Heart right ventricle (tissue), 16 donors: ENCODE measurements around the gene THAP12. TPM values are rescaled to one million over a fixed set of nuclear protein-coding genes. Genes with fewer than 3 reads are reported as not detected.

Experiments used
- ATAC-seq, 8 donors: fragments of 200-7000 bp; cut with Tn5 transposase; one replicate each; pipeline ENCODE4 v1.9.1; 2020; ENCODE audit warnings: mild to moderate bottlenecking in 8 of 8, moderate library complexity in 8 of 8, moderate number of reproducible peaks in 1 of 8
- DNase-seq, 2 donors: peaks; one replicate each; pipeline ENCODE4 v3.0.0-alpha.2; 2020
- H3K27ac ChIP-seq, 10 donors: fragments of 200-600 bp; sonication (generic) in 2 of 10; one replicate each; pipeline versions ENCODE4 v1.5.0 to v1.8.0; 2020 to 2022; ENCODE audit warnings: mild to moderate bottlenecking in 3 of 10
- H3K27me3 ChIP-seq, 7 donors: fragments of 200-600 bp; one replicate each; pipeline ENCODE4 v1.8.0; 2021 to 2022; ENCODE audit warnings: mild to moderate bottlenecking in 2 of 7
- H3K36me3 ChIP-seq, 9 donors: fragments of 200-600 bp; sonication (generic) in 1 of 9; one replicate each; pipeline versions ENCODE4 v1.5.0 to v1.8.0; 2020 to 2022; ENCODE audit warnings: mild to moderate bottlenecking in 2 of 9
- H3K4me1 ChIP-seq, 9 donors: fragments of 200-600 bp; sonication (generic) in 1 of 9; one replicate each; pipeline versions ENCODE4 v1.5.0 to v1.8.0; 2020 to 2022; ENCODE audit warnings: mild to moderate bottlenecking in 4 of 9
- H3K4me3 ChIP-seq, 10 donors: fragments of 200-600 bp; sonication (generic) in 2 of 10; one replicate each; pipeline versions ENCODE4 v1.5.0 to v1.8.0; 2020 to 2022; ENCODE audit warnings: mild to moderate bottlenecking in 7 of 10, moderate library complexity in 2 of 10
- H3K9me3 ChIP-seq, 11 donors: fragments of 200-600 bp in 10 of 11; sonication (generic) in 2 of 11; one replicate each; pipeline versions ENCODE4 v1.5.0 to v1.8.0; 2013 to 2022; ENCODE audit warnings: mild to moderate bottlenecking in 2 of 11, control low read depth in 1 of 11, moderate library complexity in 1 of 11
- WGBS, 2 donors: extraction: QIAGEN DNeasy Blood & Tissue Kit; methylation state at CpG; one replicate each; pipeline ENCODE4 v1.1.7; 2013; ENCODE audit warnings: inconsistent platforms in 1 of 2; 5-methylcytosine and 5-hydroxymethylcytosine counted together
- intact Hi-C, 10 donors: fragments of 100-400 bp; cut with DNase I; formaldehyde crosslinking; loops; one replicate each; pipeline versions ENCODE4 v1.11.1 to v1.14.2; 2022
- polyA plus RNA-seq, 2 donors: library from polyadenylated mRNA; stranded (reverse); fragments of 200-250 nt; gene quantifications; one replicate each; pipeline ENCODE4 v1.2.3, GENCODE V29; 2013
- total RNA-seq, 10 donors: library from RNA; stranded (reverse); fragmentation: NEBNext Ultra II Directional in 3 of 10; extraction: Animal tissue kit (Norgen Biotek cat#: 25700) in 3 of 10; gene quantifications; one replicate each; pipeline versions ENCODE4 v1.2.1 to v1.2.4, GENCODE V29; 2021 to 2023
- TF ChIP-seq, protein P1 (sequence below), 9 donors: fragments of 200-600 bp; sonication (generic) in 2 of 9; IDR thresholded peaks; one replicate each; pipeline versions ENCODE4 v1.5.0 to v1.8.0; 2021 to 2022; ENCODE audit warnings: antibody characterized with exemption in 9 of 9, mild to moderate bottlenecking in 5 of 9, moderate library complexity in 1 of 9
- donor health status: Arrhythmogenic right ventricular cardiomyopathy.
- donor health status: ischemic (EF 13 %, LVEDD 7.1; RV severe dilation, severe dysfunction).
- donor health status: healthy with polysubstance abuse.
- donor health status: DM: no; HTN: yes; CAD: no.
- donor health status: DM: no; HTN: no; CAD: no.
- donor health status: ischemic (EF 25% LVEDD 6.9; RV normal size, moderate dysfunction).
- donor health status: ischemic (EF 25% LVEDD 5.7; RV mildly dilated, moderate dysfunction).
- donor health status: healthy.
- donor health status: DM: yes; HTN: yes; CAD: no.
- donor health status: Ischemic cardiomyopathy.
- donor health status: ischemic (EF 35%, LVEDD 5.7; RV mildly dilated, moderate dysfunction).
- donor health status: nonischemic (EF 11% LVEDD 7.7; RV severe dilation, severe dysfunction).
- donor health status: DM: yes; HTN: yes; CAD: no.
- donor health status: PGD.
- donor health status: ischemic (EF 29% LVEDD 5.4; RV normal size, mild dysfunction).
- donor health status: nonischemic (EF 23%, LVEDD 6.1; RV moderate dilation, normal function).

The THAP12 gene
- total and polyA plus RNA-seq, 12 donors = 11.2 to 25.8 (median 22.1) TPM

DNA sequence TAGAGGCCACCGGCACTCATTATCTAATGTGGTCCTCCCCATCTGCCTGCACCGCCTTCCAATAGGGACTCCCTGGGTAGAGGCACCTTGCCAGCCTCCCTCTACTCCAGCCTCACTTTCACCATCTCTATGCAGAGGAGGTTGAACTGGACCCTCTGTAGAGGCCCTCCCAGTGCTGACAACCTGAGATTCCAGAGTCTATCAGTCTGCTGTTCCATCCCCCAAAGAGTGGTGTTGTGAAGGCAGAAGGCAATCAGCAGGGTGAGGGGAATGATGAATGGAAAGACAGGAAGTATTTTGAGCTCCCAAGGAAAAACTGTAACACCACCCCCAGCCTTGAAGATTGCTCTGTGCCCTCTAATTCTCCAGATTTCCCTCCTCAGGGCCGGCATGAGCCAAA lies 77.9 kb downstream of the THAP12 start:
- H3K27me3 ChIP-seq = peaks cover 0 to 8% (median 0%) of the 10 kb centered on the region in 7 donors
- H3K27ac ChIP-seq = no peak overlapping the region
- H3K4me3 ChIP-seq = no peak overlapping the region
- ATAC-seq (no peak), DNase-seq (no peak)
- TF ChIP-seq, protein P1, sequence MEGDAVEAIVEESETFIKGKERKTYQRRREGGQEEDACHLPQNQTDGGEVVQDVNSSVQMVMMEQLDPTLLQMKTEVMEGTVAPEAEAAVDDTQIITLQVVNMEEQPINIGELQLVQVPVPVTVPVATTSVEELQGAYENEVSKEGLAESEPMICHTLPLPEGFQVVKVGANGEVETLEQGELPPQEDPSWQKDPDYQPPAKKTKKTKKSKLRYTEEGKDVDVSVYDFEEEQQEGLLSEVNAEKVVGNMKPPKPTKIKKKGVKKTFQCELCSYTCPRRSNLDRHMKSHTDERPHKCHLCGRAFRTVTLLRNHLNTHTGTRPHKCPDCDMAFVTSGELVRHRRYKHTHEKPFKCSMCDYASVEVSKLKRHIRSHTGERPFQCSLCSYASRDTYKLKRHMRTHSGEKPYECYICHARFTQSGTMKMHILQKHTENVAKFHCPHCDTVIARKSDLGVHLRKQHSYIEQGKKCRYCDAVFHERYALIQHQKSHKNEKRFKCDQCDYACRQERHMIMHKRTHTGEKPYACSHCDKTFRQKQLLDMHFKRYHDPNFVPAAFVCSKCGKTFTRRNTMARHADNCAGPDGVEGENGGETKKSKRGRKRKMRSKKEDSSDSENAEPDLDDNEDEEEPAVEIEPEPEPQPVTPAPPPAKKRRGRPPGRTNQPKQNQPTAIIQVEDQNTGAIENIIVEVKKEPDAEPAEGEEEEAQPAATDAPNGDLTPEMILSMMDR (IDR thresholded peaks at IDR 0.05) = no peak
- no peaks in the 10 kb centered on the region for H3K9me3 ChIP-seq
- no peaks in the 10 kb centered on the region for H3K36me3 ChIP-seq
- 69 to 77% methylated on average over 3 of the region's 3 CpGs for WGBS, 2 donors
- peaks cover 0 to 15% (median 10%) of the 10 kb centered on the region in 9 donors for H3K4me1 ChIP-seq
- intact Hi-C loops = no loop called here

Other genes starting within 250 kb of the THAP12 start
- gene WNT11, start 174.6 kb downstream of the THAP12 start, total RNA-seq = 10 to 100 TPM in 1 of 10 donors, 1 to 10 TPM in 9; 5.1 to 12.0 (median 8.1) TPM
- 1 to 10 TPM; 5.3 to 6.7 TPM for gene WNT11, start 174.6 kb downstream of the THAP12 start, polyA plus RNA-seq
- gene GVQW3, start 191 bp upstream of the THAP12 start, total RNA-seq = 1 to 10 TPM in 9 of 10 donors, under 1 TPM in 1; 0.93 to 2.7 (median 1.8) TPM
- gene GVQW3, start 191 bp upstream of the THAP12 start, polyA plus RNA-seq = under 1 TPM; 0.37 to 0.41 TPM
- gene EMSY, start 63.9 kb upstream of the THAP12 start, total RNA-seq = 10 to 100 TPM; 14.2 to 23.4 (median 18.1) TPM
- gene EMSY, start 63.9 kb upstream of the THAP12 start, polyA plus RNA-seq = 1 to 10 TPM; 5.9 to 9.7 TPM